Mucosa of descending colon (tissue), 3 donors: ENCODE data around the gene CRIP2. TPM values are rescaled to one million over a fixed set of nuclear protein-coding genes. Genes with fewer than 3 reads are reported as not detected.

Experiments
- ATAC-seq: fragments of 200-7000 bp; cut with Tn5 transposase; one replicate; pipeline ENCODE4 v1.9.1; 2020; ENCODE audit warnings: mild to moderate bottlenecking, moderate library complexity
- DNase-seq, 3 donors: peaks; one replicate each; pipeline ENCODE4 v3.0.0-alpha.2; 2020
- H3K36me3 ChIP-seq: fragments of 200-600 bp; one replicate; pipeline ENCODE4 v1.8.0; 2021; ENCODE audit warnings: low read depth, mild to moderate bottlenecking
- H3K4me1 ChIP-seq: fragments of 200-600 bp; one replicate; pipeline ENCODE4 v1.8.0; 2021; ENCODE audit warnings: low read depth, mild to moderate bottlenecking
- H3K4me3 ChIP-seq: fragments of 200-600 bp; one replicate; pipeline ENCODE4 v1.8.0; 2021; ENCODE audit warnings: mild to moderate bottlenecking
- H3K9me3 ChIP-seq: fragments of 200-600 bp; one replicate; pipeline ENCODE4 v1.8.0; 2021; ENCODE audit warnings: mild to moderate bottlenecking
- intact Hi-C, 2 donors: fragments of 100-400 bp; cut with DNase I in 1 of 2; cut with micrococcal nuclease in 1 of 2; formaldehyde crosslinking; loops; one replicate each; pipeline versions ENCODE4 v1.11.0 to v1.11.1; 2022; cut with DNase I, micrococcal nuclease
- total RNA-seq, 3 donors: library from RNA; stranded (reverse); fragmentation: NEBNext Ultra II Directional in 2 of 3; extraction: Animal tissue kit (Norgen Biotek cat#: 25700) in 2 of 3; gene quantifications; one replicate each; pipeline versions ENCODE4 v1.2.1 to v1.2.4, GENCODE V29; 2021 to 2023
- TF ChIP-seq, protein P1 (sequence below): fragments of 200-600 bp; IDR thresholded peaks from one replicate; pipeline ENCODE4 v1.8.0; 2022; ENCODE audit warnings: antibody characterized with exemption, mild to moderate bottlenecking
- donor health status: DM: no; HTN: no; CAD: no; lungs with moderate emphysema.
- donor health status: DM: no; HTN: no; CAD: no.
- donor health status: DM: no; HTN: yes; CAD: no.

The CRIP2 gene
- total RNA-seq, 3 donors from 2014 or later = 10.0 to 41.6 (median 23.5) TPM

DNA sequence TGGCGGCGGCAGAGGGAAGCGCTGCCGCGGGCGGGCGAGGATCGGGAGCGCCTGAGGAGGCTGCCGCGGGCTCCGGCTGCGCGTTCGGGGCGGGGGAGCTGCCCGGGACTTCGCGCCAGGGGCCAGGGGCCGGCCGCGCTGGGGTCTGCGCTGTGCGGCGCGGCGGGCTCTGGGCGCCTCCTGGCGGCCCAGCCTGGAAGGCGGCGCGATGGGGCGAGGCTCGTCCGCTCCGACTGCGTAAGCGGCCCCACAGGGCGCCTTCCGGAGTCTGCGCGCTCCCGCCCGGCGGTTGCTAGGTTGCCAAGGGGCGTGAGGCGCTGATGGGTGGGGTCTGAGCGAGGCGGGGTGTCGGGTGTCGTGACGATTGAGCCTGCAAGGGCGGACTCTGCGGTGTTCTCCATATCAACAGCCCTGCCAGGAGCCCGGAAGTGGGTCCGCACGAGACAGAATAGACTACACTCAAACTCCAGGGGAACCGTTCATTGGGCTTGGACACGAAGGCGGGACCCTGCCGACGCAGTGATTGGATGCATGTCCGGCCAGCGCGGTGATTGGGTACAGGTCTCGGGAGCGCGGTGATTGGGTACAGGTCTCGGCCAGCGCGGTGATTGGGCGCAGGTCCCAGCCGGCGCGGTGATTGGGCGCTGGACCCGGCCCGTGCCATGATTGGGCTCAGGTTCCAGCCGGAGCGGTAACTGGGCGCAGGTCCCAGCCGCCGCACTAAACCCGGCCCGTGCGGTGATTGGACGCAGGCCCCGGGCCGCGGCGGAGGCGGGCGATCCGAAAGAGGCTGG, 16.1 kb downstream of the CRIP2 start, which contains the start of gene TEDC1:
TEDC1 (plus strand) TSS at position 675 of the 794 bp plus-strand sequence. CDS start 130 bp downstream, outside the sequence.
- Histone ChIP-seq H3K36me3 (peaks cover 6% of the 10 kb centered on the region), H3K4me3 (peak within 1 kb of the TSS; percentile 48), H3K9me3 (no peaks in the 10 kb centered on the region), H3K4me1 (peaks cover 39% of the 10 kb centered on the region)
- peak; percentile 68 for ATAC-seq
- peak; percentile 99 to 100 (median 99) for DNase-seq
- TF ChIP-seq, protein P1, sequence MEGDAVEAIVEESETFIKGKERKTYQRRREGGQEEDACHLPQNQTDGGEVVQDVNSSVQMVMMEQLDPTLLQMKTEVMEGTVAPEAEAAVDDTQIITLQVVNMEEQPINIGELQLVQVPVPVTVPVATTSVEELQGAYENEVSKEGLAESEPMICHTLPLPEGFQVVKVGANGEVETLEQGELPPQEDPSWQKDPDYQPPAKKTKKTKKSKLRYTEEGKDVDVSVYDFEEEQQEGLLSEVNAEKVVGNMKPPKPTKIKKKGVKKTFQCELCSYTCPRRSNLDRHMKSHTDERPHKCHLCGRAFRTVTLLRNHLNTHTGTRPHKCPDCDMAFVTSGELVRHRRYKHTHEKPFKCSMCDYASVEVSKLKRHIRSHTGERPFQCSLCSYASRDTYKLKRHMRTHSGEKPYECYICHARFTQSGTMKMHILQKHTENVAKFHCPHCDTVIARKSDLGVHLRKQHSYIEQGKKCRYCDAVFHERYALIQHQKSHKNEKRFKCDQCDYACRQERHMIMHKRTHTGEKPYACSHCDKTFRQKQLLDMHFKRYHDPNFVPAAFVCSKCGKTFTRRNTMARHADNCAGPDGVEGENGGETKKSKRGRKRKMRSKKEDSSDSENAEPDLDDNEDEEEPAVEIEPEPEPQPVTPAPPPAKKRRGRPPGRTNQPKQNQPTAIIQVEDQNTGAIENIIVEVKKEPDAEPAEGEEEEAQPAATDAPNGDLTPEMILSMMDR = peak; percentile 94
- intact Hi-C loops = no loop called here

DNA sequence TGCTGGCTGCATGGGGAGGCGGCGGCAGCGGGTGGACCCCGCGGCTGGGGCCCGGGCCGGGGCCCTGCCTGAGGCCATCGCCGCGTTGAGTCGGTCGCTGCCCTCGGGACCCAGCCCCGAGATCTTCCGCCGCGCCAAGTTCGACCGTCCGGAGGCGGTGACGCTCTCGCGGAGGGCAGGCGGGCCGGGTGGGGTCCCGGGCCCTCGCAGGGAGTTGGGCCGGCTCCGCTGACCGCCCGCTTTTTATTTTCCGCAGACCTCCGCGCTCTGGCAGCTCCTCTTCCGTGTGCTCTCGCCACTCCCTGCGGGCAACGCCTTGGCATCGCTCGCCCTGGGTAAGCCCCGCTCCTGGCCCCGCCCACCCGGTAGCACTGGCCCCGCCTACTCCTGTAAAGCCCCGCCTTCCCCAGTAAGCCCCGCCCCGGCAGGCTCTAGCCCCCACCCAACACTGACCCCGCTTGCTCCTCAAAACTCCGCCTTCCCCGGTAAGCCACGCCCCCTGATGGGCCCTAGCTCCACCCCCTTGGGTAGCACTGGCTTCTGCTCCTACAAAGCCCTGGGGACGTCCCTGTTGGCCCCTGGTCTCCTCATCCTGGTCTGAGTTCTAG, 16.8 kb downstream of the CRIP2 start:
- Histone ChIP-seq H3K4me1 (peaks cover 32% of the 10 kb centered on the region), H3K9me3 (no peaks in the 10 kb centered on the region), H3K36me3 (peaks cover 6% of the 10 kb centered on the region), H3K4me3 (peak overlapping the region; percentile 48)
- peak; percentile 85 to 92 (median 91) for DNase-seq
- intact Hi-C loops = no loop called here
- TF ChIP-seq, protein P1 = no peak
- ATAC-seq = peak; percentile 53

DNA sequence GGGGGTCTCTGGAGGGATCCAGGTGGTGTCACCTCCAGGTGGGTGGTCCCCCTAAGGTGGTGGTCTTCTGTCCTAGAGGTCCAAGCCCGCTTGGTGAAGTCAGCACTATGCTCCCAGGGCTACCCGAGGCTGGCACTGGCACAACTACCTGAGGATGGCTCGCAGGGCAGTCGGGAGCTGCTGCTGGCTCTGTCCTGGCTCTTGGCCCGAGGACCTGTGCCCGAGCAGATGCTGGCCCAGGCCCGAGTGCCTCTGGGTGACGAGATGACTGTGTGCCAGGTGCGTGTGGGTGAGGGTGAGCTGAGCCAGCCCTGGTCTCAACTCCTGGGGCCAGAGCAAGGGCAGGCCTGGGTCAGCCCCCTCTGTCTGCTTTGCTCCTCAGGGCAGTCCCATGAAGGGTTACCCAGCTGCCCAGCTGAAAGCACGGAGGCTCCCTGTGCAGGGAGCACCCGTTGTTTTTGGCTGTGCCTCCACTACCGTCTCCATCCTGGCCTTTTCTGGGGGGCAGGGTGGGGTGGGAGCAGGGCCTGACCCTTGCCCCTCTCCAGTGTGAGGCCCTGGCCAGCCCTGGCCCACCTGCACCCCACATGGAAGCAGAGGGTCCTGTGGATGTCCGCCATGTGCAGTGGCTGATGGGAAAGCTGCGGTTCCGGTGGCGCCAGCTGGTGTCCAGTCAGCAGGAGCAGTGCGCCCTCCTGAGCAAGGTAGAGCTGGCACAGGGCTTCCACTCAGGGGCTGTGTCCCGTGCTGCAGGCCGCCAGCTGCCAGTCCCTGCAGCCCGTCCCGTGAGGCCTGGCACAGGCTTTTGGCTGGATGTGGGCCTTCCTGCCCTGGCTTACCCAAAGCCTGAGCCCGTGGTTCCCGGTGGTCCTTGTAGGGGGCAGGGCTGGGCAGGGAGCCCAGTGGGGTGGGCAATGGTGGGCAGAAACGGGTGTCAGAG, 17.7 kb downstream of the CRIP2 start:
- Histone ChIP-seq H3K4me1 (peaks cover 24% of the 10 kb centered on the region), H3K9me3 (no peaks in the 10 kb centered on the region), H3K36me3 (peaks cover 6% of the 10 kb centered on the region), H3K4me3 (no peak overlapping the region)
- no peak for ATAC-seq
- TF ChIP-seq, protein P1 = no peak
- peak; percentile 20 to 78 (median 55) for DNase-seq
- intact Hi-C loops = no loop called here

DNA sequence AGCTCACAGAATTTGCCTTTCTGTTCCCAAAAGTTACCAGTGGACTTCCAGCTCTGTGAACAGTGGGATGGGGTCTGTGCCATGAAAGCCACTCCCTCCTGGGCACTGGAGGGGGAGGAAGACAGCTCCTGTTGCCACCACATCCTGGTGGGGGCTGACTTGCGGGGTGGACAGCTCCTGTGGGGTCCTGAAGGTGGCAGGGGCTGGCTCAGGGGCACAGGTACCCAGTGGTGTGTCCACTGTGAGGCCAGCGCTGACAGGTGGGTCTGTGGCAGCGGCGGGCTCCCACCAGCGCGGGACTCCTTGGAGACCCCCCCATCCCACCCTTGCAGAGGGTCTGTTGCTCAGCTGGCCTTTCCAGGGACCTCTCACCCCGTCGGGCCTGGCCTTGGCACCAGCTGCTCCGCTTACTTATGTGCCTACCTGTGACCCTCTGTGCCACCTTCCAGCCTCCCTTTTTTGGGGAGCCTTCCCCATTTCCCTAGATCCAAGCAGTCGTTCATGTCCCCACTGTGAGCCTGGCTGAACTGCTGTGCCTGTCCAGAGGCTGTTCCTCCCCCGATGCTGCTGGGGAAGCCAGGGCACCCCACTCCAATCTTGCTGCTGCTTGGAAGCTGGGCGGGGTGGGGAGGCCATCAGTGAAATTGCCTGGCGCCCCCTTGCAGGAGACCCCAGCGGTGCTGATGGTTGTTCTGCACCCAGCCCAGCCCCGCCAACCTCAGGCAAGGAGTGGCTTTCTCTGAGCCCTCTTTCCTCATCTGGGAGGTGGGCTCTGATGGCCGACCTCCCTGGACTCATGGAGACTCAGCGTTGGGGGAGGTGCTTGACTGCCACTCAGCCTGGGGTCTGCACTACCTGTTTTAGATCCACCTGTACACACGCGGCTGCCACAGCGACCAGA, 18.6 kb downstream of the CRIP2 start:
- Histone ChIP-seq H3K36me3 (peaks cover 6% of the 10 kb centered on the region), H3K9me3 (no peaks in the 10 kb centered on the region), H3K4me1 (peaks cover 15% of the 10 kb centered on the region), H3K4me3 (no peak overlapping the region)
- peak in 2 of 3 donors; percentile 37 to 61 for DNase-seq
- TF ChIP-seq, protein P1 = no peak
- intact Hi-C loops = no loop called here
- ATAC-seq = no peak
